HUDEP-2 (cell line): ENCODE results near the gene MAFG.

ENCODE experiments used
- DNase-seq, 76 experiments: peaks; one replicate each; lab custom pipeline; 2025; ENCODE audit not compliant: unreplicated experiment in 76 of 76; lab: John Stamatoyannopoulos, UW

MAFG gene

GRCh38 chr17:81901167-81902022, 26.1 kb downstream of the MAFG start:
- DNase-seq = peak in 4 of 76 experiments; percentile 6 to 44 (median 22)

- DNase-seq = no peak
These were observed 27.2 kb downstream of the MAFG start for GRCh38 chr17:81900181-81900820.

- no peak for DNase-seq
These were observed 27.9 kb downstream of the MAFG start for GRCh38 chr17:81899514-81900166.

GRCh38 chr17:81898885-81899284, 28.6 kb downstream of the MAFG start:
- no peak for DNase-seq

GRCh38 chr17:81898029-81898866, 29.3 kb downstream of the MAFG start:
- DNase-seq = no peak

GRCh38 chr17:81895400-81895799, 32.1 kb downstream of the MAFG start:
- DNase-seq = no peak

- DNase-seq = no peak
These were observed 36.3 kb downstream of the MAFG start for GRCh38 chr17:81891303-81891552.

- DNase-seq = peak in 3 of 76 experiments; percentile 14 to 20 (median 15)
These were observed 36.9 kb downstream of the MAFG start for GRCh38 chr17:81890447-81891302.

- DNase-seq = no peak
These were observed 37.9 kb downstream of the MAFG start for GRCh38 chr17:81889602-81890001.

GRCh38 chr17:81888988-81889595, 38.4 kb downstream of the MAFG start:
- DNase-seq = no peak

GRCh38 chr17:81888105-81888987, 39.2 kb downstream of the MAFG start:
- DNase-seq = no peak

- peak in 71 of 76 experiments; percentile 22 to 89 (median 76) for DNase-seq
These were observed 41.5 kb downstream of the MAFG start for GRCh38 chr17:81885869-81886548.

GRCh38 chr17:81885454-81885853, 42.1 kb downstream of the MAFG start:
- no peak for DNase-seq

- no peak for DNase-seq
These were observed 42.6 kb downstream of the MAFG start for GRCh38 chr17:81884968-81885367.

- no peak for DNase-seq
These were observed 43.0 kb downstream of the MAFG start for GRCh38 chr17:81884520-81884919.

GRCh38 chr17:81879121-81879520, 48.4 kb downstream of the MAFG start:
- DNase-seq = no peak

- DNase-seq = no peak
These were observed 49.2 kb downstream of the MAFG start for GRCh38 chr17:81878294-81878693.

- no peak for DNase-seq
These were observed 50.0 kb downstream of the MAFG start for GRCh38 chr17:81877569-81877968.
